GM18526 (cell line): ENCODE results near the gene NIPBL.

Source experiments
- POLR2A ChIP-seq: IDR thresholded peaks from 3 replicates; pipeline ENCODE4 v1.6.1; 2011; ENCODE audit not compliant: insufficient read length; ENCODE audit errors: extremely low read depth

The NIPBL gene

DNA sequence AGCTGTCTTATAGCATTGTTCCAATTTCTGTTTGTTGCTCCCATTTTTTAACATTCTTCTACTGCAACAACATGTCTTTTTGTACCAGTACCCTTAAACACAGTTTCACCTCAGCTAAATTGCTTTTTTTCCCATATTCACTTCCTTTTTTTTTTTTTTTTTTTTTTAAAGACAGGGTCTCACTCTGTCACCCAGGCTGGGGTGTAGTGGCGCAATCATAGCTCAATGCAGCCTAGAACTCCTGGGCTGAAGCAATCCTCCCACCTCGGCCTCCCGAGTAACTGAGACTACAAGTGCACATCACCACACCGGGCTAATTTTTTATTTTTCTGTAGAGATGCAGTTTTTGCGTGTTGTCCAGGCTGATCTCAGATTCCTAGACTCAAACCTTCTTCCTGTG is 161.3 kb downstream of the NIPBL start:
- no peak for TF ChIP-seq POLR2A

DNA sequence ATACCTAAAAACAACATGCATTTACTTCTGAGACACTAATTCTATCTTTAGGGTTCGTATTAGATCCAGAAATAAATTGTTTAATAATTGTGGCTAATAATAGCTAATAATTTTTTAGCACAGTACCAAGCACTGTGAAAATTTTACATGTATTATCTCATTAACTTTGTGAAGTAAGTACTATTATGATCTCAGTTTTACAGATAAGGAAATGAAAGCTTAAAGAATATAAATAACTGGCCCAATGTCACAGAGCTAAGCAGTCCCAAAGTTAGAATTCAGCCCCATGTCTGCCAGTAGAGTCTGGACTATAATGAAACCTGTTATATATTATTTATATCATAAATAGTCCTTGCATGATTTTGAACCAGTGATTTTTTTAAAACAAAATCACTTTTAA is 163.3 kb downstream of the NIPBL start:
- TF ChIP-seq POLR2A: no peak

DNA sequence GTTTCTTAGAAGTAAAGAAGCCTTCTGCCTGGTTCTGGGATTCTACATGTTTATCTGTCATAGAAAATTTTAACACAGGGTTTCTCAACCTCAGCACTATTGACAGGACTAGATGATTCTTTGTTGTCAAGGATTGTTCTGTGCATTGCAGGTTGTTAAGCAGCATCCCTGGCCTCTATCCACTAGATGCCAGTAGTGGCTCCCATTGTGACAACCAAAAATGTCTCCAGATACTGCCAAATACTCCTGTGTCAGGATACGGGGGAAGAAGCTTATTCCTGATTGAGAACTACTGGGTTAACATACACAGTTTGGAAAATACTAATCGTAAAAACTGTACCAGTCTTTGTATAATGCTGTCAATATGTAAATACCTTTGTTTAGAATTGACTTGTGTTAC is 167.1 kb downstream of the NIPBL start:
- no peak for TF ChIP-seq POLR2A

DNA sequence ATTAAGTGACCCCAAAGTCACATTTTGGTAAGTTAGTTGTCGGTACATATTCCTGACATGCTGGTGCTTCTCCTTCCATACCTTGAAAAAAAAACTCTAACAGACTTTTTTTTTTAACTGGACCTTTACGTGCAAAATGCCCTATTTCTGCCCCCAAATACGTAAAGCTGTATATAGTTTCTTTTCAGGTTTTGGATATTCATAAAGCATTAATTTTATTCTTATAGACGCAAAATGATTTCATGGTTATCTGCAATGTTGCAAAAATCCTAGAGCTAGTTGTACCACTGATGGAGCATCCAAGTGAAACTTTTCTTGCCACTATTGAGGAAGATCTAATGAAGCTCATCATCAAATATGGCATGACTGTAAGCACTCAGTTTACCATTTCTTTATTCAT is 167.6 kb downstream of the NIPBL start:
- TF ChIP-seq POLR2A: no peak

DNA sequence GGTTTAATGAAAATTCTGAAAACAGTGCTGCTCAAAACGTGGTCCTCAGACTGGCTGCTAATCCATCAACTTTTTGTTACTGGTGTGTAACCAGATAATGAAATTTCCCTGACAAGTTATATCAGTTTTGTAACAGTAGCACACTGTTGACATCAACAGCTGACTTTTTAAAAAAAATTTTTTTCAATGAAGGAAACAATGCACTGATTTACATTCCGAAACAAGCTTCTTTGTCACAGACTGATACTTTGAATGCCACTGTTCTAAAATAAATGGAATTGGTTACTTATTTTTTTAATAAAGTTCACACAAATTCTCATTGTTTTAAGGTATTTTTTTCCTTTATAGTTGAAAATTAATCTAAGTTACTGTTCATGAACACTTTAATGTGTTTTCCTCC is 169.1 kb downstream of the NIPBL start:
- no peak for TF ChIP-seq POLR2A

DNA sequence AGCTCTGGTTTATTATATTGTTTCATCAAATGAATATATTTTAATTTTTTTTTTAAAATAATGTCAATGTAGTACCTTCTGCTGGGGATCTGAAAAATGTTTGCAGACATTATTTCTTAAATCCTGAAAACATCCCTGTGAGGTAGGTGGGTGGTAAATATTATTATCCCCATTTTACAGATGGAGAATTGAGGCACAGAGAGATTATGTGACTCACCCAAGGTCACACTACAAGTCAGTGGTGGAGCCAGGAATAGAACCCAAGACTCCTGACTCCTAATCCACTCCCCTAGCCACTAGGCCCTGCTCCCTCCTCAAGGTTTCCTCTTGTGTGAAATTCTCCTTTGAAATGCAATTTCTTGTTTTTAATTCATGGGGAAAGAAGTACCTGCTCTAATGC is 171.4 kb downstream of the NIPBL start:
- TF ChIP-seq POLR2A: no peak

DNA sequence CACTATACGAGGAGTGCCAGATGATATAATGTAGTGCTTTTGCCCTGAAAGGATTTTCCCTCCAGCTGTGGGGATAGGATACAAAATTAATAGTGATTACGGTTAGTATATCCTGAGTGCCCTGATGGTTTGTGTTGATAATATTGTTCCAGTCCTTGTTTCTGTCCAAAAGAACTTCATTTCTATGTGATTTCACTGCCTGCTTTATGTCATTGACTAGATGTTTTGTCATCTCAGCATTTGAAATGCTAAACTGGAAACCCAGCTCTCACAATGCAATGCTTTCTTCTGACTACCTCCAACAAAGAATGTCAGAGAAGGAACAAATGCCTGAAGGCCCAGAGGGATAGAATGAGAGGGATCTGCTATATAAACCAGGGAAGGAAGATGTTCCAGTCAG is 177.8 kb downstream of the NIPBL start:
- no peak for TF ChIP-seq POLR2A

DNA sequence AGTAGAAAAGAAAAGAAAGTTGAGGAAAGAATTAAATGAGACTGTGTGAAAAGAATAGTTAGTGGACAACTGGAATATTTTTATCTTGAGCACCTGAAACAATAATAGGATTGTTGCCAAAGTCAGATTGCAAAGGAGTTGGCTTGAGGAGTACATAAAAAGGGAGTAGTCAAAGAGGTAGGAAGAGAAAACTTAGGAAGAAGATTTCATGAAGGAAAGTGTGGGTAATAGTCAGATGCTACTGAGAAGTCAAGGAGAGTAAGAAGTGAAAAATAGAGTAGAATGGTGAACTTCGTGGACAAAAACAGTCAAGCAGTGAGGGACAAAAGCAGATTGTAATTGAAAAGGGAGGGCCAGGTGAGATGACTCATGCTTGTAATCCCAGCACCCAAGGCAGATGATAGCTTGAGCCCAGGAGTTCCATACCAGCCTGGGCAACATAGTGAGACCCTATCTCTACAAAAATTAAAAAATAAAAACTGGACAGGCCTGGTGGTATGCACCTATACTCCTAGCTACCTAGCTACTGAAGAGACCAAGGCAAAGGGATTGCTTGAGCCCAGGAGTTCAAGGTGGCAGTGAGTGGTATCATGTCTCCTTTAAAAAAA is 178.9 kb downstream of the NIPBL start:
- TF ChIP-seq POLR2A: no peak

DNA sequence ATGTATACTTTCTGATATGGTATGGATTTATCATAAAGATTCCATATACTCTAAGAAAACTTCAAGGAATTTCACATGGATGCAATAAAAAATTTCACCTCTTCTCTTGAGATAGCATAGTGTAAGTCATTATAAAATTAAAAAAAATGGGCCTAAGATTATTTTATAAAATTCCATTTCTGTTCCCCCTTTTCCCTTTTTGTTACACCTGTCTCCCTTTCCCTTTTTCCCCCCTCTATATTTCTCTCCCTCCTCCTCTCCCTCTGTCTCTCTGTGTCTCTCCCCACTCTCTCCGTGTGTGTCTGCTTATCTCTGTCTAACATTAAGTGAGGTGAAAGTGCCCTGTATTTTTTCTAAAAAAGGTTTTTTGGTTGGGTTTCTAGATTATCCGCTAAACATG is 180.2 kb downstream of the NIPBL start:
- no peak for TF ChIP-seq POLR2A

DNA sequence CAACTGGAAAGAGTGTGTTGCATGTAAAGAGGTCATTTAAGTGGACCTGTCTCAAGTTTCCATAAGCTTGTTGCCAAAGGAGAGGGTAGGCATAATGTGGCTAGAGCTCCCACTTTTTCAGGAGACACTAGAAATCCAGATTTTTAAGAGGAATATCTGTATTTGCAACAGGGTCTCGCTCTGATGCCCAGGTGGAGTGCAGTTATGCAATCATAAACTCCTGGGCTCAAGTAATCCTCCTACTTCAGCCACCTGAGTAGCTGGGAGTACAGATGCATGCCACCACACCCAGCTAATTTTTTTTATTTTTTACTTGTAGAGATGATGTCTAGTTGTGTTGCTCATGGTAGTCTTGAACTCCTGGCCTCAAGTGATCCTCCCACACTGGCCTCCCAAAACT is 183.5 kb downstream of the NIPBL start:
- no peak for TF ChIP-seq POLR2A

DNA sequence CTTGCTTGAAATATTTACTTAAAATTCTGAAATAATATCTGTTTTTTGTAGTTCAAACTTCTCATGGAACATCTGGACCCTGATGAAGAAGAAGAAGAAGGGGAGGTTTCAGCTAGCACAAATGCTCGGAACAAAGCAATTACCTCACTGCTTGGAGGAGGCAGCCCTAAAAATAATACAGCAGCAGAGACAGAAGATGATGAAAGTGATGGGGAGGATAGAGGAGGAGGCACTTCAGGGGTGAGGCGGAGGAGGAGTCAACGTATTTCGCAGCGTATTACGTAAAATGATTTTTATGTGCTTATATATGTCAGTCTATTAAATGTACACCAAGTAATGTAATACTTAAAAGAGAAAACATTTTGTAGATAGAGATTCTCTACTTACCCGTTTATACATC is 187.2 kb downstream of the NIPBL start:
- no peak for TF ChIP-seq POLR2A

DNA sequence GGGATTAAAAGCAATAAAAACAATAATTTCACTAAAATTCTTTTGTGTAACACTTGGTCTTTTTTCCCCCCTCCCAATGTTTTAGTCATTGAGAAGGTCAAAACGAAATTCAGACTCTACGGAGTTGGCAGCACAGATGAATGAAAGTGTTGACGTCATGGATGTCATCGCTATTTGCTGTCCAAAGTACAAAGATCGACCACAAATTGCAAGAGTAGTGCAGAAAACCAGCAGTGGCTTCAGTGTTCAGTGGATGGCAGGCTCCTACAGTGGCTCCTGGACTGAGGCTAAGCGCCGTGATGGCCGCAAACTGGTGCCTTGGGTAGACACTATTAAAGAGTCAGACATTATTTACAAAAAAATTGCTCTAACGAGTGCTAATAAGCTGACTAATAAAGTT is 187.9 kb downstream of the NIPBL start:
- TF ChIP-seq POLR2A: no peak

DNA sequence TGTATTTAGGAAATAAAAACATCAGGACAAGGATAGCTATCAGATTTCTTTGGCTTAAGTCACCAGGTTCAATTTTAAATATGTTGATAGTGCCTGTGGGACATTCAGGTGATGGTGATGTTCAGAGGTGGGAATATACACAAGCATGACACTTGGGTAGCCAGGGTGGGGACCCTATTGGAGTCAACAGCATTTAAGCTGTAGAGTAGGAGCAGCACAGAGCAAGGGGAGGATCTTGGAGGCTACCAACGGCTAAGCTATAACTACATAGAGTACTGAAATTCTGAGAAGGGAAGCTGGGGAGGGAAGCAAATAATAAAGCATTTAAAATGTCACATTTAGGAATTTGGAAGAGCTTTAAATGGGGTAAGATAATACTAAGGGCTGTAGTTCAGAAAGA is 194.9 kb downstream of the NIPBL start:
- TF ChIP-seq POLR2A: no peak

DNA sequence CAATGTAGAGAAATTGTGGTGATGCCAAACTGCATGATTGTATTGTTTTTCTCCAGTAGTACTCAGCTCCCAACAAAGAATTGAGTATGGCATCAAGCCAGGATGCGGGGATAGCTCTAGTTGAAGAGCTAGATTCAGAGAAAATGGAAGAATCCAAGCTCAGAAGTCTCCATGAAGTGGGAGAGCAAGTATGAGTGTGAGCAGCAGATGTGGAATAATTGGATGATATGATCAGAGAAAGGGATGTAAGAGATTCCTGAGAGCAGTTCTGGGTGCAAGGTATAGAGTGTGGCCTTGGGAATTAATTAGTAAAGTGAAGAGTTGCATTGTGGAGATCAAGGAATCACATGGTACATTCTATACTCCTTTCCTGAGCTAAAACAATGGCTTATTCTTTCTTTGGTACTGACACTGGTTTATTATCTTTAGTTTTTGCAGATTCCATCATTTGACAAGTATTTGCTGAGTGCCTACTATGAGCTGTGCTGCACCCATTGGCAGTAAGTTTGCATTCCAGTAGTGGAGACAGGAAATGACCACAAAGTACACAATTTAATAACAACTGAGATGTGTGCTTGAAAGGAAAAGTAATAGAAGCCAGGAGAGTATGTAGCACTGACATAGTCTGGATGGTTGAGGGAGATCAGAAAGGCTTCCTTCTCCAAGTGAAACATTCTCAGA is 195.5 kb downstream of the NIPBL start:
- no peak for TF ChIP-seq POLR2A

DNA sequence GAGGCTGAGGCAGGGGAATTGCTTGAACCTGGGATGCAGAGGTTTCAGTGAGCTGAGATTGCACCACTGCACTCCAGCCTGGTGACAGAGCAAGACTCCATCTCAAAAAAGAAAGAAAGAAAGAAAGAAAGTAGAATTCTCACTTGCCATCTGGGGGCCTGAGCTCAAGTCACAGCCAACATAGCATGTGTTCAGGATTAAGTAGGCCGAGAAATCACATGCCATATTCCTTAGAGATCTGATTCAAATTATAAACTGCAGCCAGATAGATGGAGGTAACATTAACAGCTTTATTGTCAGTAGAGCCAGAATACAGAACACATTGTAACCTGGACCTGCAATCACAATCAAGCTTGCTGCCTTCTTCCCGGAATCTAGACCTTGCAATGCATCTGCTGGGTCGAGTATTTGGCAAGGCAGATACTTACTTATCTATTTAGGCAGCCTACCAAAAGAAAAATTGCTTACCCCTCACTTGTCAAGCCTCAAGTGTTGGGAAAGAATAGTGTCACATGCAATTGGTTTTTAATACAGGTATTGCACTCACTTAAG is 198.9 kb downstream of the NIPBL start:
- TF ChIP-seq POLR2A: no peak

DNA sequence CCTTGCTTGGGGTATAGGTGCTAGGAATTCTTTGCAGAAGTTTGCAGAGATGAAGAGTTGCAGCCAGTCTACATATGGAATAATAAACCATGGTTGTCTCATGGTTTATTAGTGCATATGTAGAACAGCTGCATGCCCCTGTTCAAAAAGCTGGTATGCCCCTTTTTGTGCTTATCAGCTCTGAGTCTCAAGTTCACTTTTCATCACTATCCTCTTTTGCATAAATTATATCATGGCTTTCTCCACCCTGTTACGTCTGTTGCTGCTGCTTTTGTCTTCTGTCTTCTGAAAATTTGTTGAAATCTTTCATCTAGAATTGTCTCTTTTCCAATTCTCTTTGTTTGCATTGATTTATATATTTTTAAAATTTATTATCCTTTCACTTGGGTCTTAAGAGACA is 200.6 kb downstream of the NIPBL start:
- TF ChIP-seq POLR2A: no peak

DNA sequence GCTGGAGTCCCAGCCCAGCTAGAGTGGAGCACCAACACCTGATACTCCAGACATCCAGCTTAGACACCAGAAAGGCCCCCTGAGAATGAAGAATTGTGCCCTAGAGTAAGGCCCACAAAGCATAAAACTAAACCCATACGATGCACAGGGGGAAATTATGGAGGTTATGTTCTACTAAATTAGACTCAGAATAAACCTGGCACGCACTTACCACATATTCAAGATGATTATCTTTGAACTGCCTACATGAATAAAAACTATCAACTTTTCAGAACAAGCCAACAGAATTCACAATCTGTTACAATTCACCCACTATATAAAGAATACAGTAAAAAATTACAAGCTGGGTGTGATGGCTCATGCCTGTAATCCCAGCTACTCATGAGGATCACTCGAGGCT is 204.1 kb downstream of the NIPBL start:
- TF ChIP-seq POLR2A: no peak
